Spinal cord (tissue), 10 donors: ENCODE results near the gene NUDT13. TPM values are rescaled to one million over a fixed set of nuclear protein-coding genes. Genes with fewer than 3 reads are reported as not detected.
A peak's percentile ranks its signal among the peaks of the same experiment; 100 is the strongest.

ENCODE experiments used
- DNase-seq, 6 donors: peaks; one replicate each; pipeline versions ENCODE4 v3.0.0 to v3.0.0-alpha.2; 2013 to 2015; ENCODE audit warnings: low spot score in 6 of 6, low read depth in 4 of 6
- H3K27ac ChIP-seq: one replicate; pipeline ENCODE4 v1.5.1; 2013; ENCODE audit warnings: low read depth, low read length, control low read depth
- H3K27me3 ChIP-seq: one replicate; pipeline ENCODE4 v1.6.1; 2013; ENCODE audit warnings: low read length; ENCODE audit not compliant: control insufficient read depth, insufficient read depth
- H3K36me3 ChIP-seq: one replicate; pipeline ENCODE4 v1.6.1; 2013; ENCODE audit warnings: low read length; ENCODE audit not compliant: control insufficient read depth, insufficient read depth
- H3K4me1 ChIP-seq: one replicate; pipeline ENCODE4 v1.6.1; 2013; ENCODE audit warnings: low read length; ENCODE audit not compliant: control insufficient read depth, insufficient read depth
- H3K4me3 ChIP-seq: one replicate; pipeline ENCODE4 v1.5.1; 2013; ENCODE audit warnings: low read depth, low read length, control low read depth
- H3K9me3 ChIP-seq: one replicate; pipeline ENCODE4 v1.6.1; 2013; ENCODE audit warnings: low read length; ENCODE audit not compliant: control insufficient read depth, insufficient read depth
- WGBS: methylation state at CpG from one replicate; pipeline ENCODE4 v1.1.5; 2013; ENCODE audit warnings: missing lambda C conversion rate; ENCODE audit not compliant: insufficient coverage; 5-methylcytosine and 5-hydroxymethylcytosine counted together
- long read RNA-seq, 4 donors: transcript quantifications; one replicate each; lab custom pipeline, GENCODE V29; 2026
- polyA plus RNA-seq, 2 donors: library from polyadenylated mRNA; unstranded; fragments of 120-200 nt; gene quantifications; one replicate each; pipeline ENCODE4 v1.2.1, GENCODE V29; 2013; ENCODE audit not compliant: insufficient read length in 2 of 2
- total RNA-seq, 2 donors: library from RNA; depleted of rRNA in 1 of 2; stranded (reverse); fragments of 120-200 nt in 1 of 2; fragments of >200 nt in 1 of 2; gene quantifications; one replicate each; pipeline versions ENCODE4 v1.2.3 to v1.2.4, GENCODE V29; 2013 to 2014
- donor health status: healthy.

Gene NUDT13
- 1 to 10 TPM in 1 of 2 donors, under 1 TPM in 1; 0.50 to 2.4 TPM for total RNA-seq
- polyA plus RNA-seq: 1 to 10 TPM; 2.4 to 5.4 TPM
- long read RNA-seq, donor 1, partial matches to known transcripts: 0 of 1 reads
- long read RNA-seq, donor 1, other reads (novel, unspliced or antisense): 0 of 1 reads
- long read RNA-seq, donor 2: 0 reads
- long read RNA-seq, donor 3: 0 reads
- long read RNA-seq, donor 4: 0 reads

- Histone ChIP-seq H3K4me3 (peak within 1 kb of the TSS; percentile 45), H3K9me3 (no peaks in the 10 kb centered on the region), H3K4me1 (peaks cover 6% of the 10 kb centered on the region), H3K27ac (peak within 1 kb of the TSS; percentile 62), H3K36me3 (peaks cover 3% of the 10 kb centered on the region), H3K27me3 (no peaks in the 10 kb centered on the region)
- DNase-seq: peak; percentile 68 to 97 (median 75)
- 7% methylated on average over 5 of the region's 5 CpGs for WGBS
Measured at GRCh38 chr10:73110345-73110849, at the start of gene NUDT13. Gene NUDT13, plus strand, starts transcription at chr10:73110455. Its CDS starts 3,911 bp downstream, at chr10:73114366.

GRCh38 chr10:73060738-73061635 is 49.3 kb upstream of the NUDT13 start:
- no peaks in the 10 kb centered on the region for H3K9me3 ChIP-seq
- 92% methylated on average over 2 of the region's 5 CpGs for WGBS
- peaks cover 13% of the 10 kb centered on the region for H3K36me3 ChIP-seq
- no peak overlapping the region for H3K27ac ChIP-seq
- DNase-seq: peak in 3 of 6 donors; percentile 6 to 69 (median 25)
- no peak overlapping the region for H3K4me3 ChIP-seq
- no peaks in the 10 kb centered on the region for H3K27me3 ChIP-seq
- H3K4me1 ChIP-seq: no peaks in the 10 kb centered on the region

GRCh38 chr10:73061743-73062142 is 48.5 kb upstream of the NUDT13 start:
- Histone ChIP-seq H3K4me1 (no peaks in the 10 kb centered on the region), H3K4me3 (no peak overlapping the region), H3K27me3 (no peaks in the 10 kb centered on the region), H3K36me3 (peaks cover 6% of the 10 kb centered on the region), H3K27ac (no peak overlapping the region), H3K9me3 (no peaks in the 10 kb centered on the region)
- DNase-seq: no peak
- 100% methylated on average over 1 of the region's 1 CpG for WGBS

DNA sequence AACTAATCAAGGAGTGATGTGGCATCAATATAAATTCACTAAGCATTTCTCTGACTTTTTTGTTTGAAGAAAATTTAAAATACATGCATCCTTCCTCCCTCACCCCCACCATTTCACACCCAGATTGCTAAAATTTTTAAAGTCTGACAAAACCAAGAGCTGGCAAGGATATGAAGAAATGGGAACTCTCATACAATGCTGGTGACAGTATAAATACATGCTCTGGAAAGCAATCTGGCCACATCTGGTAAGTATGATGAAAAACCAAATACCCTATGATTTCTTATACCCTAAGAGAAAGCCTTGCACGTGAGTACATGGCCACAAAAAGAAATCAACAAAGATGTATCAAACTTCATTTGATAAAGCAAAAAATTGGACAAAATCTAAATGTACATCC is 44.8 kb upstream of the NUDT13 start:
- no CpG with 5 or more reads among the region's 1 CpG for WGBS
- no peaks in the 10 kb centered on the region for H3K4me1 ChIP-seq
- no peak overlapping the region for H3K27ac ChIP-seq
- no peaks in the 10 kb centered on the region for H3K9me3 ChIP-seq
- peaks cover 6% of the 10 kb centered on the region for H3K36me3 ChIP-seq
- H3K4me3 ChIP-seq: no peak overlapping the region
- no peaks in the 10 kb centered on the region for H3K27me3 ChIP-seq
- DNase-seq: no peak

DNA sequence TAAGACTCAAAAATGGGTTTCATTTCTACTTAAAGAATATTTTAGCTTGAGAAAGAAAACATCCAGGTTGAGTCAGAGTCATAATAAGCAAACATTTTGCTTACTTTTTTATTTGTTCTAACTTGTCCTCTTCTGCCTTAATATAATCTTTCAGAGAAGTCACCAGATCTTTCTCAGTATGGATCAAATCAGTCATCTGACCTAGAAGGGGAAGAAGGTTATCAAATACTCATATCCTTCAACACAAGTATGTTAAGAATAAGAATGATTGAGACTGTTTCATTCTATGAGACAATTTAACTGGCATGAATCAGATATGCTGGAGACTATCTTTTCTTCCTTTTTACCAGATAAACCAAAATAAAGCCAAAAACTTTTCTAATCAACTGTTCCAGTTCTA is 36.6 kb upstream of the NUDT13 start:
- Histone ChIP-seq H3K27me3 (no peaks in the 10 kb centered on the region), H3K4me3 (no peak overlapping the region), H3K27ac (no peak overlapping the region), H3K36me3 (peaks cover 10% of the 10 kb centered on the region), H3K9me3 (no peaks in the 10 kb centered on the region), H3K4me1 (no peaks in the 10 kb centered on the region)
- no peak for DNase-seq

DNA sequence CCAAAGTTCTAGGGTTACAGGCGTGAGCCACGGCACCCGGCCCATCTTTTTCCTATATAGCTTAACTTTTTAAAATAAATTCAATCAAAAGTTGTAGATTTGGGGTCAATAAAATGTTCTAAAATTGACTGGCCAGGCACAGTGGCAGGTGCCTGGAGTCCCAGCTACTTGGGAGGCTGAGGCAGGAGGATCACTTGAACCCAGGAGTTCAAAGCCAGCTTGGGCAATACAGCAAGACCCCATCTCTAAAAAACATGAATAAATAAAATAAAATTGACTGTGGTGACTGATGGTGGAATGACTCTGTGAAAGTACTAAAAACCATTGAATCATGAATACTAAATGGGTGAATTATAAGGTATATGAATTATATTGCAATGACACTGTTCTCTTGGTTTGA is 34.4 kb upstream of the NUDT13 start:
- no peak for DNase-seq
- no CpG with 5 or more reads among the region's 3 CpGs for WGBS
- H3K4me3 ChIP-seq: no peak overlapping the region
- H3K27me3 ChIP-seq: no peaks in the 10 kb centered on the region
- H3K36me3 ChIP-seq: peaks cover 8% of the 10 kb centered on the region
- peak overlapping the region; percentile 30 for H3K27ac ChIP-seq
- no peaks in the 10 kb centered on the region for H3K4me1 ChIP-seq
- no peaks in the 10 kb centered on the region for H3K9me3 ChIP-seq

DNA sequence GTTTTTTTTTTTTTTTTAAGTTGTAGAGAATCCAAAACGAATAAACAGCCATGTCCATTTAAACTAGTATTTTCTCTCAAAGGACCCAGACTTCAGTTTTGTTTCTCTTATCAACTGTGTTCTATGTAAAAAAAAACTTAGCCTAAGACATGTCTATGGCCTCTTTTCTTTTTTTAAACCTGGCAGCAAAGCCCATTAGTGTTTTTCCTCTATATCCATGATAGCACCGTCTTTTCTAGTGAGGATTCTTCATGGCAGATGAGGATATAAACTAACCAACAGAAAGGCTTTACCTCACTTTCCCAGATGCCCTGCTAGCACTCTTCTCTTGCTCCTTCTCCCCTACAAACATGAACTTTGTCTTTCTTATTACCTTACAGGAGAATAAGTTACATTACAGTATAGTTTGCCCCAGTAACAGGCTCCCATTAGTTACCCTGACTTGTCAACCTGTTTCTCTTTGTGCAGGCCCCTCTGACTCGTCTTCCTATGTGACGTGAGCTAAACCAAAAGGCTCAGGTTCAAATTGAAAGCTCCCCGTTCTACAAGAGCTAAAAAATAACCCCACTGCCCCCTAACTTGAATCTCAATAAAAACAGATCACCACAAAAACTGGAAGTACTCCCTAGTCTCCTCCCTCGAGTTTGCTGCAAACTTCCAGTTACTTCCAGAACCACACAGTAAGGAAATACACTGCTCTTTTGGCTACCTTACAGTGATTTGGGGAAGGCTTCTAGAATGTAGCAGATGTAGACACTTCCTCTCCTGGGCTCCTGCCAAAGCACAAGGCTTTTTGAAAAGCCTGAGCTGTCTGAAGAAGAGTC is 33.7 kb upstream of the NUDT13 start:
- DNase-seq: peak in 5 of 6 donors; percentile 54 to 93 (median 59)
- Histone ChIP-seq H3K9me3 (no peaks in the 10 kb centered on the region), H3K4me3 (no peak overlapping the region), H3K4me1 (no peaks in the 10 kb centered on the region), H3K27me3 (no peaks in the 10 kb centered on the region), H3K36me3 (peaks cover 4% of the 10 kb centered on the region), H3K27ac (peak overlapping the region; percentile 86)
- 43% methylated on average over 4 of the region's 6 CpGs for WGBS

DNA sequence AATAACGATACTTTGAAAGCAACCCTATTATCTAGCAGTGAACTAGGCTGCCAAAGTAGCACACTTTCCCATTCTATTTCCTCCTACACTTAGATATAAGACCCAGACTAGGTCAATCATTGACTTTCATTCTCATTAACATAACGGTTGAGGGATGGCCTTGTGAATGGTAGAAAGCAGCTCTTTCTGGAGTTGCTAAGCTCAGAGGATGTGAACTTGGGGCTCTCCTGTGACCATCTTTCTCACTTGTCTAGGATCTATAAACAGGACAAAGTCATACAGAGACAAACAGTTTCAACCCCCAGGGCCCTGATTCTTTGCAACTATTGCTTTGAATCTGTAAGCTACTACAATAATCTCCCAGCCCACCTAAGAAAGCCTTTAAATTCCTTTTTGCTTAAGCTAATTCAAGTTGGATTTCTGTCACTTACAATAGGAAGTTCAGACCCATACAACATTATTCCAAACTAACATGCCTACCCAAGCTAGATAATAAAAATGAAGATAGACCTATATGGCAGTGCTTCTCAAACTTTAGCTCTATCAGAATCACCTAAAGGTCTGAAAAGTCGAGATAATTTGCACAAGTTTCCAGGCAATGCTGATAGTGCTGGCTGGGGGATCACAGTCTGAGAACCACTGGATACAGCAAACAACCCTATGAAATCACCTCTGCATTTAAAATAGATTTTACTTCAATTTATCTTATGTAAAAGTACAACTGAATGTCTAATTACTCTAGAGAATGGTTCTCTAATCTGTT is 30.3 kb upstream of the NUDT13 start:
- WGBS: no CpG with 5 or more reads among the region's 3 CpGs
- Histone ChIP-seq H3K27me3 (no peaks in the 10 kb centered on the region), H3K4me1 (peaks cover 3% of the 10 kb centered on the region), H3K4me3 (no peak overlapping the region), H3K27ac (no peak overlapping the region), H3K9me3 (no peaks in the 10 kb centered on the region), H3K36me3 (no peaks in the 10 kb centered on the region)
- no peak for DNase-seq

GRCh38 chr10:73083221-73083620 is 27.0 kb upstream of the NUDT13 start:
- no peaks in the 10 kb centered on the region for H3K27me3 ChIP-seq
- H3K4me1 ChIP-seq: peaks cover 3% of the 10 kb centered on the region
- no peak overlapping the region for H3K4me3 ChIP-seq
- DNase-seq: no peak
- H3K9me3 ChIP-seq: no peaks in the 10 kb centered on the region
- H3K27ac ChIP-seq: peak overlapping the region; percentile 20
- H3K36me3 ChIP-seq: no peaks in the 10 kb centered on the region
- 43% methylated on average over 1 of the region's 2 CpGs for WGBS
